ENCODE measurements around the gene ADGRB3.

- TF ChIP-seq, protein P1, sequence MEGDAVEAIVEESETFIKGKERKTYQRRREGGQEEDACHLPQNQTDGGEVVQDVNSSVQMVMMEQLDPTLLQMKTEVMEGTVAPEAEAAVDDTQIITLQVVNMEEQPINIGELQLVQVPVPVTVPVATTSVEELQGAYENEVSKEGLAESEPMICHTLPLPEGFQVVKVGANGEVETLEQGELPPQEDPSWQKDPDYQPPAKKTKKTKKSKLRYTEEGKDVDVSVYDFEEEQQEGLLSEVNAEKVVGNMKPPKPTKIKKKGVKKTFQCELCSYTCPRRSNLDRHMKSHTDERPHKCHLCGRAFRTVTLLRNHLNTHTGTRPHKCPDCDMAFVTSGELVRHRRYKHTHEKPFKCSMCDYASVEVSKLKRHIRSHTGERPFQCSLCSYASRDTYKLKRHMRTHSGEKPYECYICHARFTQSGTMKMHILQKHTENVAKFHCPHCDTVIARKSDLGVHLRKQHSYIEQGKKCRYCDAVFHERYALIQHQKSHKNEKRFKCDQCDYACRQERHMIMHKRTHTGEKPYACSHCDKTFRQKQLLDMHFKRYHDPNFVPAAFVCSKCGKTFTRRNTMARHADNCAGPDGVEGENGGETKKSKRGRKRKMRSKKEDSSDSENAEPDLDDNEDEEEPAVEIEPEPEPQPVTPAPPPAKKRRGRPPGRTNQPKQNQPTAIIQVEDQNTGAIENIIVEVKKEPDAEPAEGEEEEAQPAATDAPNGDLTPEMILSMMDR (IDR thresholded peaks at IDR 0.05), result no peak
- TF ChIP-seq EP300 (IDR thresholded peaks at IDR 0.05), result no peak
- TF ChIP-seq POLR2AphosphoS5 (IDR thresholded peaks at IDR 0.05), result no peak
These were observed 93.3 kb downstream of the ADGRB3 start for GRCh38 chr6:68728159-68728979.
